IMR-90 (cell line): ENCODE data around the gene METTL4. TPM values are rescaled to one million over a fixed set of nuclear protein-coding genes. Genes with fewer than 3 reads are reported as not detected.

Source experiments
- ATAC-seq: fragments of 200-7000 bp; cut with Tn5 transposase; 2 replicates; pipeline ENCODE4 v1.9.1; 2020; ENCODE audit warnings: low read depth, mild to moderate bottlenecking, moderate library complexity
- BruUV-seq: library from RNA; stranded (reverse); fragments of 400-500 nt; replicated peaks from 2 replicates; lab custom pipeline; 2021; lab: Mats Ljungman, UMichigan
- CTCF ChIA-PET: fragments of 300-600 bp; formaldehyde crosslinking; extraction: SDS; loops from one replicate; lab custom pipeline; 2021; ENCODE audit warnings: antibody characterized with exemption; lab: Yijun Ruan, JAX
- POLR2A ChIA-PET: fragments of 300-600 bp; sonication (Branson Sonifier 250); formaldehyde crosslinking; loops from one replicate; lab custom pipeline; 2022; ENCODE audit warnings: antibody characterized with exemption; ENCODE audit not compliant: unreplicated experiment; lab: Charles Lee
- DNase-seq: peaks from one replicate; pipeline ENCODE4 v3.0.0; 2013
- H2AFZ ChIP-seq: replicated peaks from 2 replicates; pipeline ENCODE3; 2013; ENCODE audit warnings: low read length, mild to moderate bottlenecking; ENCODE audit not compliant: poor library complexity
- H2AK5ac ChIP-seq: 2 replicates; pipeline ENCODE4 v1.6.1; 2013; ENCODE audit warnings: low read depth, low read length, inconsistent platforms
- H2AK9ac ChIP-seq: replicated peaks from 2 replicates; pipeline ENCODE3; 2013; ENCODE audit warnings: mild to moderate bottlenecking, low read depth, low read length, moderate library complexity; ENCODE audit not compliant: poor library complexity
- H2BK120ac ChIP-seq: 2 replicates; pipeline ENCODE4 v1.6.1; 2013; ENCODE audit warnings: low read depth, low read length, inconsistent platforms
- H2BK15ac ChIP-seq: 3 replicates; pipeline ENCODE4 v1.6.1; 2013; ENCODE audit warnings: low read depth, low read length, inconsistent platforms
- H2BK20ac ChIP-seq: 2 replicates; pipeline ENCODE4 v1.6.1; 2013; ENCODE audit warnings: low read depth, mild to moderate bottlenecking, inconsistent platforms, low read length, moderate library complexity
- H2BK5ac ChIP-seq: 2 replicates; pipeline ENCODE4 v1.6.1; 2013; ENCODE audit warnings: mild to moderate bottlenecking, low read depth, low read length, inconsistent platforms; ENCODE audit not compliant: poor library complexity, severe bottlenecking
- H3K14ac ChIP-seq: replicated peaks from 2 replicates; pipeline ENCODE4 v1.6.1; 2013; ENCODE audit warnings: low read depth, low read length, inconsistent platforms
- H3K18ac ChIP-seq: 2 replicates; pipeline ENCODE4 v1.6.1; 2013; ENCODE audit warnings: low read depth, low read length, control low read depth
- H3K23ac ChIP-seq: 2 replicates; pipeline ENCODE4 v1.6.1; 2013; ENCODE audit warnings: low read depth, low read length, inconsistent platforms
- H3K27ac ChIP-seq: 2 replicates; pipeline ENCODE4 v1.5.1; 2013; ENCODE audit warnings: mild to moderate bottlenecking, control low read depth, low read length; ENCODE audit not compliant: insufficient read depth
- H3K27me3 ChIP-seq: 2 replicates; pipeline ENCODE4 v1.6.1; 2013; ENCODE audit warnings: low read length; ENCODE audit not compliant: control insufficient read depth, insufficient read depth
- H3K36me3 ChIP-seq: 2 replicates; pipeline ENCODE4 v1.6.1; 2013; ENCODE audit warnings: low read length, mixed read lengths; ENCODE audit not compliant: control insufficient read depth, insufficient read depth
- H3K4ac ChIP-seq: 2 replicates; pipeline ENCODE4 v1.6.1; 2013; ENCODE audit warnings: low read depth, low read length, inconsistent platforms
- H3K4me1 ChIP-seq: 2 replicates; pipeline ENCODE4 v1.6.1; 2013; ENCODE audit warnings: low read length, mixed read lengths; ENCODE audit not compliant: control insufficient read depth, insufficient read depth
- H3K4me2 ChIP-seq: 2 replicates; pipeline ENCODE4 v1.6.1; 2013; ENCODE audit warnings: low read depth, mild to moderate bottlenecking, control low read depth, low read length, moderate library complexity
- H3K4me3 ChIP-seq: 2 replicates; pipeline ENCODE4 v1.5.1; 2013; ENCODE audit warnings: low read depth, mild to moderate bottlenecking, control low read depth, low read length, moderate library complexity; ENCODE audit not compliant: insufficient read depth
- H3K56ac ChIP-seq: 2 replicates; pipeline ENCODE4 v1.6.1; 2013; ENCODE audit warnings: low read length, inconsistent platforms; ENCODE audit not compliant: insufficient read depth; ENCODE audit errors: extremely low read depth
- H3K79me1 ChIP-seq, 2 experiments: 2 replicates each; pipeline ENCODE4 v1.6.1; 2013; ENCODE audit warnings: low read length in 2 of 2, inconsistent platforms in 1 of 2, low read depth in 1 of 2
- H3K9ac ChIP-seq: 2 replicates; pipeline ENCODE4 v1.6.1; 2013; ENCODE audit warnings: low read depth, low read length, control low read depth
- H3K9me1 ChIP-seq: 2 replicates; pipeline ENCODE4 v1.6.1; 2013; ENCODE audit warnings: low read length, inconsistent platforms; ENCODE audit not compliant: insufficient read depth
- H3K9me3 ChIP-seq: 2 replicates; pipeline ENCODE4 v1.6.1; 2013; ENCODE audit warnings: low read length; ENCODE audit not compliant: control insufficient read depth, insufficient read depth
- H4K20me1 ChIP-seq: 2 replicates; pipeline ENCODE4 v1.6.1; 2013; ENCODE audit warnings: low read length, inconsistent platforms; ENCODE audit not compliant: insufficient read depth
- H4K5ac ChIP-seq: 2 replicates; pipeline ENCODE4 v1.6.1; 2013; ENCODE audit warnings: mild to moderate bottlenecking, low read depth, low read length, control low read depth
- H4K8ac ChIP-seq, 2 experiments: 2 replicates each; pipeline ENCODE4 v1.6.1; 2013; ENCODE audit warnings: low read depth in 2 of 2, low read length in 2 of 2, control low read depth in 1 of 2, inconsistent platforms in 1 of 2
- H4K91ac ChIP-seq: 2 replicates; pipeline ENCODE4 v1.6.1; 2013; ENCODE audit warnings: low read depth, low read length, inconsistent platforms; ENCODE audit not compliant: insufficient read depth
- BHLHE40 ChIP-seq: fragments of 150-350 bp; IDR thresholded peaks from 2 replicates; pipeline ENCODE4 v1.6.1; 2016; ENCODE audit warnings: mild to moderate bottlenecking, low read depth, low read length
- MAFK ChIP-seq: IDR thresholded peaks from 2 replicates; pipeline ENCODE4 v1.6.1; 2012; ENCODE audit warnings: low read depth, low read length, improper control_type of control experiment
- POLR2A ChIP-seq: IDR thresholded peaks from 2 replicates; pipeline ENCODE4 v1.6.1; 2012; ENCODE audit warnings: mild to moderate bottlenecking, low read depth, low read length
- WGBS, 2 experiments: methylation state at CpG; one replicate each; pipeline versions ENCODE4 v1.1.5 to v1.1.7; 2013; ENCODE audit warnings: missing lambda C conversion rate in 2 of 2; ENCODE audit not compliant: insufficient read length in 1 of 2; ENCODE audit errors: extremely low coverage in 2 of 2; 5-methylcytosine and 5-hydroxymethylcytosine counted together
- dilution Hi-C: fragments of 300-500 bp; cut with HindIII; formaldehyde crosslinking; loops from one replicate; pipeline ENCODE4 v1.14.3; 2018; ENCODE audit warnings: low sequenced_read_pairs; ENCODE audit not compliant: unreplicated experiment
- in situ Hi-C: fragments of 300-500 bp; cut with MboI; formaldehyde crosslinking; loops from 3 replicates; pipeline ENCODE4 v1.14.3; 2019; ENCODE audit warnings: low sequenced_read_pairs, inconsistent platforms, mixed read lengths
- intact Hi-C: fragments of 100-400 bp; cut with micrococcal nuclease; formaldehyde crosslinking; loops from 2 replicates; pipeline ENCODE4 v1.10.0; 2022
- polyA plus RNA-seq, 3 experiments: library from polyadenylated mRNA; depleted of rRNA; stranded (reverse); fragments of >200 nt; gene quantifications; 2 replicates each; pipeline ENCODE4 v1.2.3, GENCODE V29; 2012; ENCODE audit warnings: low replicate concordance in 1 of 3
- total RNA-seq: library from RNA; depleted of rRNA; stranded (reverse); fragments of >200 nt; gene quantifications from 2 replicates; pipeline ENCODE4 v1.2.3, GENCODE V29; 2012

The METTL4 gene
- total and polyA plus RNA-seq, 2 of the 4 experiments (the other 2 are of a cell fraction) = 4.9 to 5.4 TPM

- Histone ChIP-seq H3K9me1 (no peaks in the 10 kb centered on the region), H4K91ac (no peak overlapping the region), H2BK120ac (no peak overlapping the region; the same call in 1 of the 2 replicates), H3K14ac (no peak overlapping the region), H3K4me2 (no peak overlapping the region), H2BK20ac (no peak overlapping the region), H3K4me1 (no peaks in the 10 kb centered on the region), H4K20me1 (no peaks in the 10 kb centered on the region), H2BK15ac (no peak overlapping the region), H2AK9ac (no peak overlapping the region), H3K4ac (no peak overlapping the region), H3K36me3 (no peaks in the 10 kb centered on the region), H3K9me3 (peaks cover 2% of the 10 kb centered on the region; the same call in 1 of the 2 replicates), H3K4me3 (no peak overlapping the region), H3K79me1 (no peaks in the 10 kb centered on the region), H4K5ac (no peak overlapping the region), H3K18ac (no peak overlapping the region), H3K27me3 (no peaks in the 10 kb centered on the region), H3K23ac (no peak overlapping the region), H3K27ac (no peak overlapping the region), H4K8ac (no peak overlapping the region), H2AFZ (no peak overlapping the region), H2BK5ac (no peak overlapping the region), H3K9ac (no peak overlapping the region), H3K56ac (no peak overlapping the region), H2AK5ac (no peak overlapping the region)
- dilution Hi-C loops (no loop called here), in situ Hi-C loops (loop anchor here (5.0 to 25.0 kb wide), 3 partner anchors 200 to 950 kb away; no protein-coding TSS in a partner anchor), intact Hi-C loops (no loop called here)
- no peak for DNase-seq
- no peak for TF ChIP-seq POLR2A
- no peak for TF ChIP-seq BHLHE40
- TF ChIP-seq MAFK = no peak
- ATAC-seq = no peak
- ChIA-PET CTCF (interaction anchor here (0.6 to 1.0 kb wide), 2 partner anchors 313 to 433 kb away, joined by 3 read pairs; no protein-coding TSS in a partner anchor), POLR2A (no interaction called here)
- no TSS peak for BruUV-seq
- no CpG with 5 or more reads among the region's 3 CpGs for WGBS, 2 experiments
Measured at GRCh38 chr18:2537296-2537695, 34.0 kb downstream of the METTL4 start.
